NCI-H69 (cell line): ENCODE measurements around the gene TLDC2.
A peak's percentile ranks its signal among the peaks of the same experiment; 100 is the strongest.

Experiments used
- DNase-seq: peaks from one replicate; lab custom pipeline; 2025; lab: John Stamatoyannopoulos, UW

Gene TLDC2

DNA sequence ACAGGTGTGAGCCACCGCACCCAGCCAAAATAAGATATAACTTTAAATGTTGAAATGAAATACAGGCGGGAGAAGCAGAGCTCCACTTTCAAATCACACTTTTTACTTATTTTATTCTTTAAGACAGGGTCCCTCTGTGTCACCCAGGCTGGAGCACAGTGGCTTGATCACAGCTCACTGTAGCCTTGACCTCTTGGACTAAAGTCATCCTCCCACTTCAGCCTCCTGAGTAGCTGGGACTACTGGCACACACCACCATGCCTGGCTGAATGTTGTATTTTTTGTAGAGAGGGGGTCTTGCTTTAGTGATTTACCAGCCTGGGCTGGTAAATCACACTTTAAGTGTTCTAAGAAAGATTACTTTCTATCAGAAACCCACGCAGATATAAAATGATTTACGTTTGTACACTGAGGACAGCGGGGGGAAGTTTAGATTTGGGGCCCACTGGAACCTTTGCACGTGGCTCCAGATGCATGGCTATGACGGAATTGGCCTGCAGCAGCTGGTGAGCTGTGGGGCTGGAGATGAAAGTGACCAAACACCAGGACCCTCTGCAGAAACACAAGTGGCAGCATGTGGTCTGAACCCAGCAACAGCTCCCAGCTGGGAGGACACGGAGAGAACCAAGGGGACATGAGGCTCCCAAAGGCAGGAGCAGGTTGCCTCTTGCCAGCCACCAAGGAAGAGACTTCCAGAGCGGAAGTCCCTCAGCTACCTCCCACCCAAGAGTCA, 26.4 kb upstream of the TLDC2 start:
- no peak for DNase-seq

DNA sequence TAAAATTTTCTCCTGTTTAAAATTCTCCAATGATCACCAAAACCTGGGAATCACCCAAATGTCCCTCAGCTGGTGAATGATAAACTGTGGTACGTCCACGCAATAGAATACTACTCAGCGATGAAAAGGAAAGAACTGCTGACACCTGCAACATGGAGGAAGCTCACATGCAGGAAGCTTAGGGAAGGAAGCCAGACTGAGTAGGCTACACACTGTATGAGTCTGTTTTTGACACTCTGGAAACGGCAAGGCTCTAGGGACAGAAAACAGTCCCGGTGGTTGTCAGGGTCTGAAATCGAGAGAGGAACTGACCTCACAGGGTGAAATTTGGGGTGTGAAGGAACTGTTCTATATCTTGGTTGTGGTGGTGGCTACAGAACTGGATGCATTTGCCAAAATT, 25.2 kb upstream of the TLDC2 start:
- DNase-seq: no peak

DNA sequence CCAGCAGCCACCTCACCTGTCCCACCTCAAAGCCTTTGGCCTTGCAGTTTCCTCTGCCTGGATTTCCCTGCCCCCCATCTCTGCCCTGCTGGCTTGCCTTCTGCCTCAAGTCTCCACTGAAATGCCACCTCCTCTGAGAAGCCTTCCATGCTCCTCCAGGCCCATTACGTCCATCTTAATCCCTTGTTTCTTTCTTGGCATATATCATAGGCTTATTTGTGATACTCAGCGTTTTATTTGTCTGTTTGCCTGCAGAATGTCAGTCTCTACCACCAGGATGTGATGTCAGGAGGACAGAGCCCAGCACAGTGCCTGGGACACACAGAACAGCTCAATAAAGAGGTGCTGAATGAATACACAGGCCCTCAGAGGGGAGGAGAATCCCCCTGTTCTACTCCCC, 24.4 kb upstream of the TLDC2 start:
- DNase-seq: no peak

DNA sequence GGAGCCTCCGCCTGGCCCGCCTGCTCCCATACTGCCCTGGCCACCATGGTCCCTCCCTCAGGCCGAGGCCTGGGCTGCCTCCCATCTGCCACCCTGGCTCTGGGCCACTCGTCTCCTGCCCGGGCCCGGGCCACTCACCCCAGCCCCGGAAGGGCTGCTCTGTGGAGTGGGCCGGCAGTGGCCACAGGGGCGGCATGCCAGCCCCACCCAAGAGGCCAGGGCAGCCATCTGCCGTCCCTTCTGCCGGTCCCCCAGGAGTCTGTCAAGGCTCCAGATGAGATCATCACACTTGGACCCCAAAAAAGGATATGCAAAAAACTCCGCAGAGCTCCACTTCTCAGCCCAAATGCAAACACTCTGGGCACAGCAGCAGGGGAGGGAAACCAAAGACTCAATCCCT, 23.8 kb upstream of the TLDC2 start:
- no peak for DNase-seq

DNA sequence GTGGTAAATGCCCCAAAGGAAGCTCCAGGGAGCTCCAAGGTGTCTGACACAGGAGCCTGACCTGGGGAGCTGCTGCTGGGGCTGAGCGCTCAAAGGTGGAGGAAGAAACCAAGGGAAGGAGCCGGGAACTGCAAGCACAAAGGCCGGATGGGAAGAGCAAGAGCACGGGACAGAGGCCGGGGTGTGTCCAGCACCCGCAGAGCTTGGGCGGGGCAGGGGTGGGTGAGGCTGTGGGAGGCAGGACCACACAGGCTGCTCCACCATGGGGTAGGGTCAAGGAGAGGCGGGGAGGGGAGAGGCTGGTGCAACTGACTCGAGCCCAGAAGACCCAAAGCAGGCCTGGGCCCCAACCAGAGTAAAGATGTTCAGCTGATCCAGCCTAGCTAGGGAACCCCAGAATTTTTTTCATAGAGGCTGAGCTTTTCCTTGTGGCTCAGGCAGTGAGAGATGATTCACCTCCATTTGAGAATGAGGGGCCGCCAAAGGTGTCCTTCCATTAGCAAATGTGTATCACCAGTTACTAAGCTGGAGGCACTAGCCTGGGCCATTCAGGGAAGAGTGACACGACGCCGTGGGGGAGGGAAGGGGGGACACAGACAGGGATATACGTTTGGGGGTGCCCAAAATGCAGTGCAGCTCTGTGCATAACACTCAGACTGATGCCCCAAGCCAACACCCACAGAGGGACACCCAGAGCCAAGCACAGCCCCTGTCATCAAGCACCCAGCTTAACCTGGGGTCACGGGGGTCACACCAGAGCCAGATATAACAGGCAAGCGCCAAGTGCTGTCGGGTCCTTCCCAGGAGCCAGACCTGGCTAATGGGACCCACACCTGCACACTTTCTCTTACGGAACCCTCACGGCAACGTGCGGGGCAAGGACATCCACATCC, 21.3 kb upstream of the TLDC2 start:
- no peak for DNase-seq

DNA sequence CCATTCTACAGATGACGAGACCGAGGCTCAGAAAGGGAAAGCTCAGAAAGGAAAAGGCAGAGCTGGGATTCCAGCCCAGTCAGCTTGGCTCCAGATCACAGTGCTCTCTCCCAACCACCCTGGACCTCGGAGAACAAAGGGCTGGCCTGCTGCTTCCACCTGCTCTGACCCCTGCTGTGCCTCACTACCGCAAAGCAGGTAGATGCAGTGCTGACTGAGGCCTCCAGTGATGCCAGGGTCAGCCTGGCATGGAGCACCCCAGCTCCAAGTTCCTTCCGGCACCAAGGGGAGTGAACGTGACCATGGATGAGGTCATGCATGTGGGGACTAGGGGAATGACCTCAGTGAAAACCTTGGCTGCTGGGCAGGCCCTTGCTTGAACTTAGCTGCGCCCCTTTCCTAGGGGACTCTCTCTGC, 20.7 kb upstream of the TLDC2 start:
- DNase-seq: peak; percentile 41

DNA sequence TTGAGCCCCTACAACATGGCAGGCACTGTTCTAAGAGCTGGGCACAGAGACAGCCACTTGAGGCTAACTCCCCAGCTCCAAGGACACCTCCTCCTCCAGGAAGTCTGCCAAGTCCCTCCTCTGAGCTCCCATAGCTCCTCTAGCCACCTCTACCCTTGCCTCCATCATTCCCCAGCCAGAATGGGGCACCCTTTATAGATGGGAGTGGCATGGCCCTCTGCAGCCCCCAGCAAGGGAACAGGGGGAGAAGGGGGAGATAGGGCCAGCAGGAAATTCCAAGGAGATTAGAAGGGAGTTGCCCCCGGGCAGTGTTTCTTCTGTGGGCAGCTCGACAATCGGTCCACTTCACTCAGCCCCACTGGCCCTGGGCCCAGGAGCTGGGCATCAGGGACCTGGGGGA, 19.7 kb upstream of the TLDC2 start:
- no peak for DNase-seq

DNA sequence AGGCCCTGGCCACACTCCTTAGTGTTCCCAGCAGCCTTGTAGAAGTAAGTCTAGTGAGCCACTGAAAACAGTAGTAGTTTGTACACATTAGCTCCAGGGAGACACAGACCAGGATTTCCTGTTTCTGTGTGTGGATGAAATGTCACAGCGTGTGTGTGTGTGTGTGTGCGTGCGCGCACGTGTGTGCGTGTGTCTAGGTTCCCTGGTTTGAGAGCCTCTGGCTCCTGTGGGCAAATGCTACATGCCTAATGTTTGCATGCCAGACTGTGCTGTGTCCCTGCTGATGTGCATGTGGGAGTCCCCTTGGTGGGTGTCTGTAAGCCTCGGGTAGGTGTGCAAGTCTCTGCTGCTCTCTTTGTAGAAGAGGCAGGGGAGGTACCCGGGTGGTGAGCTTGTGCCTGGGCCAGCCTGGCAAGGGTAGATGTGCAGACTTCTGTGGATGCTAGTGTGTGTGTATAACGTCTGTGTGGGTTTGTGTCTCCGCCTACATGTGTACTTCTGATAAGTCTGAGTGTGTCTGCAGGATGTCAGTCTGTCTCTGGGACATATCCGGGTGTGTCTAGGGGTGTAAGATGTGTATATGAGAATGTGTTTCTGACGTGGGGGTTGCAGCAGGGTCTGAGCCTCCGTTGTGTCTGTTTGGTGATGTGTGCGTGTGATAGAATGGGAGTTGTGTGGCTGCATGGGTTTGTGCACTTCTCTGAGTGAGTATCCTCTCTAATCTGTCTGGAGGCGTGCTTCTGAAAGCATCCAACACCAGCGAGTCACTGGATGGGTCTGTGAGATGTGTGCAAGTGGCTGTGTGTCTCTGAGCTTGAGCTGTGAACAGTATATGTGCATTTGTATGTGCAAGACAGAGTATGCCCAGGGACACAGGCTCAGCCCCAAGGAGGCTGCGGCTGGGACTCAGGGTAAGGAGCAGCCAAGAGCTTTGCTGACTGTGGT, 19.0 kb upstream of the TLDC2 start:
- peak; percentile 13 for DNase-seq

DNA sequence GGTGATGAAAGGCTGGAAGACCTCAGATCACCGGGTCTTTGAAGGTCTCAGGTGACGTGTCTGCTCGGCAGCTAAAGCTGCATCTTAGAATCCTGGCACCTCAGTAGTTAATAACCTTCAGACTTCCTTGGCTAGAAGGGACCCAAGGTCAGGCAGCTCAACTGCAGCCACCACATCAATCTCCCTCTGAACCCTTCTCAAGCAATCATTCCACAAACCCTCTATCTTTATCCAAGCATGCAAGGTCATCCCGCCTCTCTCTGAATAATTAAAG, 16.7 kb upstream of the TLDC2 start:
- DNase-seq: no peak

DNA sequence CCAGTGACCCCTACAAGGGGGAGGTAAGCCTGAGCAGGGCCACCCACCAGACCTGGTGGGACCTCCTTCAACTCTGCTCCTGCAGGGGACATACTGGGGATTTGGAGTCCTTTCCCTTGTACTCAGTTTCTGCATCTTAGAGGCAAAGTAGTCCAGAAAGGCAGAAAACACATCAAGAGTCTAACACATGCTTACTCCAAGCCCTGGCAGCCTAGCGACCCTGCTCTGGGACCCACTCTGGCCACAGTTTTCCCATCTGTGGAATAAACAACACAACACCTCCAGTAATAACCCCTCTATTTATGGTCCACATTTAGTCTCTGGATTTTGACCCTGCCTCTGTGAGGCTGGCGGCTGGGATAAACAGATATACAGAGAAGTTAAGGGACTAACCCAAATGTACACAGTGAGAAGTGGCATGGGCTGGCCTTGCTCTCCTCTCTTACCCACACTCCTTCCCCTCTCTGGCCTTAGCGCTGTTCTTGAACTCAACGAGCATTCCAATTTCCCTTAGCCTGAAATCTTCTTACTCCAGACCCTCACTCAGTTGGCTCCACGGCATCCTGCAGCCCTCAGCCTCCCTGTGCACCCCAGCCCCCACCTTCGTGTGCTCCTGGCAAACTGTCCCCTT, 16.1 kb upstream of the TLDC2 start:
- DNase-seq: no peak

DNA sequence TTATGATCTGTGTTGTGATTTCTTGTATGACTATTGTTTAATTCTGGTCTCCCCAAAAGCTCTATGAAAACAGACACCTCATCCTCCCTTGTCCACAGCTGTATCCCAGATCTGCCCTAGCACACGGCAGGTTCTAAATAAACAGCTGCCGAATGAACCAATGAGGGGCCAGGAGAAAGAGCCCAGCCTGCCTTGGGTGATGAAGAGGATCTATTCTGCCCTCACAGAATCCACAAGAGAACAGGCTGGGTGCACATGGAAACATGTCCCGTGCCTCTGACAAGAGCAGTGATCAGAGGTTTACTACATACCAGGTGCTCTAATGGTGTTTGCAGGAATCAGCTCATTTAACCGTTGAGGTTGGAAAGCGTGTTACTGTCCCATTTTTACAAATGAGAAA, 15.6 kb upstream of the TLDC2 start:
- no peak for DNase-seq

DNA sequence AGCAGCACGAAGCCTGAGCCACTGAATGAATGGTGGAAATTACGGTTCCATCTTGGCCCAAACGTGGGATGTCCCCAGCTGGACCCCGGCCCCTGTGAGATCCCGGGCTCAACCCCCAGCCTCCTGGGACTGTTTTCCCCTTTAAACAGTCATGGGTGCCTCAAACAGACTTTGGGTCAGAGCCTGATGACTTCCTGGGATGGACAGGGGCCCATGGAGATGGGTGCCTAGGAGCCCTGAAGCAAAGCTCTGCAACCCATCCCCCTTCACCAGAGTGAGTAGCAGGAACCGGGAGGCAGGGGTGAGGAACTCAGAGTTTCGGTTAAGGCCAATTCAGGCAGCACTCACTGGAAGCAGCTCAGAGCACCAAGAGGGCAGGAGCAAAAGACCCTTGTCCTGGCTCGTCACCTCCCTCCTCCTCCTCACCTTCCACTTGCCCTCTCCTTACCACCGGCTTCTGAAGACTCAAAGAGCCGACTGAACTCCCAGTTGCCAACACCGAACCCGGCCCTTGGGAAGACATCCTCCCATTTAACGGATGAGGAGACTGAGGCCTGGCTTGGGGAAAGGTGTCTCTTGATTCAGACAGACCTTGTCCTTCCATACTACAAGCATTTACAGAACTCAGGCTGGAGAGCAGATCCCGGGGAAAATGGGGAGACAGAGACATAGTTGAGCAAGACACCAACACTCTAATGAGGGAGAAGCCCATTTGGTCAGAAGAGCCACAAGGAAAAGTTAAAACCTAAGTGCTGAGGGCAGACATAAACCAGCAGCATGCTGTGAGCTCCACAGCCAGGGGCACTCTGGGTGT, 14.9 kb upstream of the TLDC2 start:
- no peak for DNase-seq

DNA sequence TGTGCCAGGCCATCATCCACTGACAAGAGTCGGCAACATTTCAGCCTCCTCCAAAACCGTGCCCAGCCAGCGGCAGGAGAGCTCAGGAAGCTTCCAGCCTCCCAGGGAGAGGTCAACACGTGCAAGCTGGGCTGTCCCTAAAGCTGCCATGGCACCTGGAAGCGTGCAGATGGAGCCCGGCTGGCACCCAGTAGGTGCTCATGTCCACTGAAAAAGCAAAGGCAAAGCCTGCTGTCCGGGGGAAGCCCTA, 14.4 kb upstream of the TLDC2 start:
- peak; percentile 29 for DNase-seq

DNA sequence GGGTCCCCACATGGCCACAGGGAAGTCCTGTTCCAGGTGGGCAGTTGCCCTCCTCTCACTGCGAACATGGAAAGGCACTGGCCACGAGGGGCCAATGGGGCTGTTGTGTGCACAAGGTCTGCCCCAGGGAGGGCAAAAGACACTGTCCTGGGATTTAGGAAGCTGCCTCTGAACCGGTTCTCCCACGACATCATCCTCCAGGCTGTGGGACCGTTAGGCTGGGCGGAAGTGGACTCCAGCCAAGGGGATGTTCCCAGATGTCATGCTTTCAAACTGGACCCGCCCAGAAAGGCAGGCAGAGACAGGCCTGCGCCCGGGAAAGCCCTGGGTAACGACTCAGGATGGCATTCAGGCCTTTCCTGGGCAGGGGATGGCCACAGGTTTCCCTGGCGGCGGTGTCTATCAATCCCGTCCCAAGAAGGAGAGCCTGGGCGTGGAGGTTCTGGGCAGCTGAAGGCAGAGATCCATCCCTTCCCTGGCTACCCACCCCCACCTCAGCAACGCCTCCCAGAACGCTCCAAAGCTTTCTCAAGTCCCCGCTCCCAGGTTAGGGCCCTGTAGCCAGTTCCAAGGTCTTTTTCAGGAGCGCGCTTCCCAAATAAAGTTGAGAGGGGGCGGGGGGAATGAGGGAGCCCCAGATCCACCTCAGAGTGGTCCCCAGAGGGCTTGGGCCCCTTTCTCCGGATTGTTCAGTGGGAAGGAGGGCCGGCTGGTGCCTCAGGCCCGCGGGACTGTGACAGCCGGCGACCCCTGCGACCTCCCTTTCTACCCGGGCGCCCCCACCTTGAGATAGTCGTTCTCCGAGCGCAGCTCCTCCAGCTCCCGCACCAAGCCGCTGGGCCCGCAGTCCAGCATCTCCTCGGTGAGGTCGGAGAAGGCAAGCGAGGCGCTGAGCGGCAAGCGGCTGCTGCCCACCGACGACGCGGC, 13.8 kb upstream of the TLDC2 start:
- DNase-seq: peak; percentile 88

DNA sequence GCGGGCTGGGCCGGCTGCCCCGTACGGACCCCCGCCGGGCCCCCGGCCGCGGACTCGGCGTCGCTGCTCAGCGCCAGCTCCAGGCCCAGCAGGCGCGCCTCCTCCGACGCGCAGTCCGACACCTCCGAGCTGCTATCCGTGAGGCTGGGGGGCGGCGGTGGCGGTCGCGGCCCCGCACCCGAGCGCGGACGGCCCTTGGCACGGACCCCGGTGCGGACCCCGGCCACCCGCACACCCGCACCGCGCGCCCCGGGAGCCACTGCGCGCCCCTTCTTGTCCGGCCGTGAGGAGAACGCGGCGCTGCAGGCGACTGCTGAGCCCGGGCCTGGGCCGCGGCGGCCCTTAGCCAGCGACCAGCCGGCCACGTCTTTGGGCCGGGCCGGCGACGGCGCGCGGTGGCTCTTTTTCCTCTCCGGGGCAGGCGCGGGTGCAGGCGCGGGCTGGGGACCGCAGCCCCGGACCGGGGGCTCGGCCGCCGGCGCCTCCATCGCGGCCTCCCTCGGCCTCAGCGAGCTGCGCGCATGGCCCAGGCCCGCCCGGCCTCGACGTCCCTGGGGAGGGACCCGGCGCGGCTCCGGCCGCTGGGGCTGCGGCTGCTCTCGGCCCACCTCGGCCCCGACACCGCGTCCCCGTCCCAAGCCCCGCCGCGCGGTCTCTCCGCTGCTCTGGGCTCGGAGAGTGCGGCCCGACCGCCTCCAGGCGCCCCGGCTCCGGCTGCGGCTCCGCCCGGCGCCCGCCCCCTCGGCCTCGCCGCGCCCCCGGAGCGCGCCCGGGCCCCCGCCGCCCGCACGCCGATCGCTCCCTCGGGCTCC, 12.9 kb upstream of the TLDC2 start:
- DNase-seq: peak; percentile 46

DNA sequence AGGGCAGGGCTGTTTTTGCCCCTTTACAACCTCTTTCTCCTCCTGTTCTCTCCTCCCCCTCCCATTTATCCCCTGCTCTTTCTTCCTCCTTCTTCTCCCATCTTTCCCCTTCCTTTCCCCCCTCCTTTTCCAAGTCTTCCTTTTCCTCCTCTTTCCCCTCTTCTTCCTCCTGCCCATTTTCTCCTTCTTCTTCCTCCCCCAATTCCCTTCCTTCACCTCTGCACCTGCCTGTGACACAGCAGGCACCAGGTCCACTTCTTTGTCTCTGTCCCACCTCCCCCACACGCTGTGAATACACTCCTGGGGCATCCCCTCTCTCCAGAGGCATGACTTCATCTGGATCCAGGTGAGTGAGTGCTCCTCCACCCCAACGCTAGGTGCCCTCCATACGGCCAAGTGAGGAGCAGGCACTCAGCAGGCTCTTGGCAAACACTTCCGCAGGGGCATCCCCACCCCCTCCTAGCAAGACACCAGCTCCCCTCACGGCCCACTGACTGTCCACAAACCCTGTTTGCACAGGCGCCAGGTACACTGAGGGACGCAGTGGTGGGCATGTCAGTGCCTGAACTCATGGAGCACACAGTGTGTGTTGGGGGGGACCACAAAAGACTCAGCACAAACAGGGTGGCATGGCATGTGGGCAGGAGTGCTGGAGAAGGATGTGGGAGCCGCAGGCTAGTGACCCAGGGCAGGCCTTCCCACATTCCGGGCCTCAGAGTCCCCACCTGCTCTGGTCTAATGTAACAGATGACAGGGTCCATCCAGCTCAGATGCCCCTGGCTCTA, 10.7 kb upstream of the TLDC2 start:
- peak; percentile 83 for DNase-seq

DNA sequence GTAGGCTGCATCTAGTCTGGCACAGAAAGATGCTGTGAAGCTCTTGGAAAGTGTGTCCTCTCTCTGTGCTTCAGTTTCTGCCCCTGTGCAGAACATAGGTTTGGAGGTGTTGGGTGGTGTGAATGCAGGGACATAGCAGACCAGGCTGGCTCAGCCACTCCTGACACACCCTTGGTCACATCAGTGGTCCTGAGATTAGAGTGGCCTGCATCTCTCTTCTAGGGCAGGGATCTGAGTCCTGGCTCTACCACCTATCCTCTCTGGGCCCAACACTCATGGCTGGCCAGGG, 10.1 kb upstream of the TLDC2 start:
- DNase-seq: no peak

DNA sequence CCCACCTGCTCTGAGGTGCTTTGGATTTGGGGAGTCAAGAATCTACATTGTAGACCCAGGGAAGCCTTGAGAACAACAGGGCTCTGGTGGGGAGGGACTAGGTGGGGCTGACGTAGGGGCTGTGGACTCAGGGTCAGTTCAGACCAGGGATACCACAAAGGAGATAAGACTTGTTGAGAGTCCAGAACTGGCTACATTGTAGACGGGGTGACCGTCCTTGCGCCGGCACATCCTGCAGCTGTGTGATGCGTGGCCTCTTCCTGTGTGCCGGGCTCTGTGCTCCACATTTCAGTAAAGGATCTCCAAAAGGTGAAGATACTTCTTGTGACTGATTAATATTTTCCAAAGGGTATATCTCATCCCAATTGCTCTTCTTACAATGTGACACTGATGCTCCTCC, 9.8 kb upstream of the TLDC2 start:
- DNase-seq: no peak
